Liver (tissue), 9 donors: ENCODE data around the gene ATP8B3. TPM values are rescaled to one million over a fixed set of nuclear protein-coding genes. Genes with fewer than 3 reads are reported as not detected.

Source experiments
- DNase-seq: peaks from one replicate; pipeline ENCODE4 v3.0.0-alpha.2; 2017; ENCODE audit warnings: low spot score
- H3K27ac ChIP-seq, 2 donors: one replicate each; pipeline ENCODE4 v1.7.0; 2013; ENCODE audit warnings: inconsistent platforms in 2 of 2, low read length in 2 of 2, control low read depth in 1 of 2, low read depth in 1 of 2, mild to moderate bottlenecking in 1 of 2
- H3K27me3 ChIP-seq, 4 donors: one replicate each; pipeline versions ENCODE4 v1.6.1 to v1.7.0; 2013; ENCODE audit warnings: low read length in 3 of 4, inconsistent platforms in 1 of 4, mild to moderate bottlenecking in 1 of 4, moderate library complexity in 1 of 4; ENCODE audit not compliant: control insufficient read depth in 4 of 4, insufficient read depth in 4 of 4
- H3K36me3 ChIP-seq, 4 donors: one replicate each; pipeline versions ENCODE4 v1.6.1 to v1.7.0; 2013; ENCODE audit warnings: low read length in 3 of 4, mild to moderate bottlenecking in 3 of 4, low read depth in 1 of 4, moderate library complexity in 1 of 4; ENCODE audit not compliant: control insufficient read depth in 4 of 4, insufficient read depth in 3 of 4
- H3K4me1 ChIP-seq, 4 donors: one replicate each; pipeline versions ENCODE4 v1.6.1 to v1.7.0; 2013; ENCODE audit warnings: low read length in 3 of 4, mild to moderate bottlenecking in 3 of 4, moderate library complexity in 1 of 4; ENCODE audit not compliant: control insufficient read depth in 4 of 4, insufficient read depth in 4 of 4
- H3K4me3 ChIP-seq, 3 donors: one replicate each; pipeline versions ENCODE4 v1.6.1 to v1.7.0; 2013; ENCODE audit warnings: low read length in 3 of 3, control low read depth in 1 of 3, low read depth in 1 of 3, mild to moderate bottlenecking in 1 of 3
- H3K9ac ChIP-seq, 2 donors: one replicate each; pipeline ENCODE4 v1.7.0; 2013; ENCODE audit warnings: low read length in 2 of 2, mild to moderate bottlenecking in 2 of 2, moderate library complexity in 2 of 2, control low read depth in 1 of 2, low read depth in 1 of 2
- H3K9me3 ChIP-seq, 4 donors: one replicate each; pipeline versions ENCODE4 v1.6.1 to v1.7.0; 2013; ENCODE audit warnings: low read length in 3 of 4; ENCODE audit not compliant: control insufficient read depth in 4 of 4
- ATF3 ChIP-seq: IDR thresholded peaks from 2 replicates; pipeline ENCODE4 v1.6.1; 2016; ENCODE audit warnings: antibody characterized with exemption
- CTCF ChIP-seq: fragments of 150-350 bp; IDR thresholded peaks from 2 replicates; pipeline ENCODE4 v1.5.1; 2017; ENCODE audit warnings: improper control_type of control experiment, low read depth, low read length; ENCODE audit not compliant: missing input control
- EGR1 ChIP-seq, 2 donors: IDR thresholded peaks; 2 replicates each; pipeline ENCODE4 v1.6.1; 2016 to 2018; ENCODE audit warnings: antibody characterized with exemption in 2 of 2, low read depth in 2 of 2
- FOXA1 ChIP-seq: IDR thresholded peaks from 2 replicates; pipeline ENCODE4 v1.6.1; 2016; ENCODE audit warnings: antibody characterized with exemption
- FOXA2 ChIP-seq: IDR thresholded peaks from 2 replicates; pipeline ENCODE4 v1.6.1; 2016; ENCODE audit warnings: antibody characterized with exemption
- GABPA ChIP-seq, 2 donors: IDR thresholded peaks in 1 of 2; conservative IDR thresholded peaks in 1 of 2; 2 replicates each; pipeline ENCODE4 v1.6.1; 2016; ENCODE audit warnings: antibody characterized with exemption in 2 of 2, mild to moderate bottlenecking in 1 of 2, moderate library complexity in 1 of 2
- HNF4A ChIP-seq, 2 donors: conservative IDR thresholded peaks; 2 replicates each; pipeline ENCODE4 v1.6.1; 2016; ENCODE audit warnings: antibody characterized with exemption in 2 of 2, mild to moderate bottlenecking in 2 of 2
- HNF4G ChIP-seq: IDR thresholded peaks from 2 replicates; pipeline ENCODE4 v1.6.1; 2016; ENCODE audit warnings: antibody characterized with exemption
- JUND ChIP-seq, 2 donors: IDR thresholded peaks; 2 replicates each; pipeline ENCODE4 v1.6.1; 2016; ENCODE audit warnings: antibody characterized with exemption in 2 of 2
- MAX ChIP-seq: IDR thresholded peaks from 2 replicates; pipeline ENCODE4 v1.6.1; 2016; ENCODE audit warnings: antibody characterized with exemption
- NR2F2 ChIP-seq: IDR thresholded peaks from 2 replicates; pipeline ENCODE4 v1.6.1; 2016; ENCODE audit warnings: antibody characterized with exemption
- RAD21 ChIP-seq, 2 donors: IDR thresholded peaks; 2 replicates each; pipeline ENCODE4 v1.6.1; 2016; ENCODE audit warnings: antibody characterized with exemption in 2 of 2, mild to moderate bottlenecking in 2 of 2
- REST ChIP-seq: IDR thresholded peaks from 2 replicates; pipeline ENCODE4 v1.6.1; 2016; ENCODE audit warnings: antibody characterized with exemption, mild to moderate bottlenecking
- RXRA ChIP-seq, 2 donors: IDR thresholded peaks; 2 replicates each; pipeline ENCODE4 v1.6.1; 2017 to 2018; ENCODE audit warnings: antibody characterized with exemption in 2 of 2, mild to moderate bottlenecking in 1 of 2
- SP1 ChIP-seq: IDR thresholded peaks from 2 replicates; pipeline ENCODE4 v1.6.1; 2018; ENCODE audit warnings: antibody characterized with exemption, mild to moderate bottlenecking
- TAF1 ChIP-seq: conservative IDR thresholded peaks from 2 replicates; pipeline ENCODE4 v1.6.1; 2016; ENCODE audit warnings: antibody characterized with exemption, mild to moderate bottlenecking
- YY1 ChIP-seq: IDR thresholded peaks from 2 replicates; pipeline ENCODE4 v1.6.1; 2016; ENCODE audit warnings: antibody characterized with exemption, mild to moderate bottlenecking
- ZBTB33 ChIP-seq: IDR thresholded peaks from 2 replicates; pipeline ENCODE4 v1.6.1; 2016; ENCODE audit warnings: antibody characterized with exemption
- WGBS: extraction: QIAGEN DNeasy Blood & Tissue Kit; methylation state at CpG from one replicate; pipeline ENCODE4 v1.1.7; 2013; 5-methylcytosine and 5-hydroxymethylcytosine counted together
- polyA plus RNA-seq, 2 donors: library from polyadenylated mRNA; stranded (reverse) in 1 of 2; unstranded in 1 of 2; fragments of 200-250 nt in 1 of 2; fragments of >200 nt in 1 of 2; fragmentation: Nextera tagmentation in 1 of 2; extraction: Ambion mirVana in 1 of 2; gene quantifications; one replicate each; pipeline versions ENCODE4 v1.2.1 to v1.2.3, GENCODE V29; 2013 to 2015
- total RNA-seq, 2 donors: library from RNA; depleted of rRNA; stranded (reverse); fragments of >200 nt; gene quantifications; one replicate each; pipeline ENCODE4 v1.2.3, GENCODE V29; 2014
- donor health status: healthy.
- donor health status: healthy.
- donor health status: healthy.
- donor health status: healthy.
- donor health status: healthy.

The ATP8B3 gene
- total and polyA plus RNA-seq, 4 donors: 0.42 to 3.1 (median 0.52) TPM

GRCh38 chr19:1777149-1777548, 34.9 kb downstream of the ATP8B3 start:
- Histone ChIP-seq H3K27ac (no peak overlapping the region), H3K9me3 (peaks cover 4 to 10% (median 7%) of the 10 kb centered on the region in 4 donors), H3K4me3 (no peak overlapping the region), H3K36me3 (no peaks in the 10 kb centered on the region), H3K4me1 (no peaks in the 10 kb centered on the region), H3K9ac (no peak overlapping the region), H3K27me3 (peaks cover 3 to 11% (median 8%) of the 10 kb centered on the region in 4 donors)
- DNase-seq: no peak
- 57% methylated on average over 10 of the region's 10 CpGs for WGBS
- TF ChIP-seq RAD21 (IDR thresholded peaks at IDR 0.05) (no peak), FOXA2 (no peak), ZBTB33 (no peak), YY1 (no peak), ATF3 (no peak), CTCF (no peak), RXRA (IDR thresholded peaks at IDR 0.05) (no peak), REST (no peak), EGR1 (IDR thresholded peaks at IDR 0.05; ENCODE audit: low read depth in 2 of 2) (no peak), HNF4A (conservative IDR thresholded peaks at IDR 0.05) (no peak), GABPA (IDR thresholded peaks at IDR 0.05 in 1 of 2, conservative IDR thresholded peaks at IDR 0.05 in 1 of 2) (no peak), MAX (no peak), NR2F2 (no peak), TAF1 (no peak), HNF4G (no peak), FOXA1 (no peak), JUND (IDR thresholded peaks at IDR 0.05) (no peak), SP1 (no peak)
